COLO829 (cell line): ENCODE results near the gene FOXS1.
"Not testable (repeated sequence)": the region's sequence is repeated elsewhere in the genome, so short reads cannot be mapped to it uniquely, and the experiment has no call there.

ENCODE experiments used
- DNase-seq: peaks from one replicate; pipeline ENCODE4 v3.0.0; 2012; ENCODE audit warnings: low spot score

Gene FOXS1

DNA sequence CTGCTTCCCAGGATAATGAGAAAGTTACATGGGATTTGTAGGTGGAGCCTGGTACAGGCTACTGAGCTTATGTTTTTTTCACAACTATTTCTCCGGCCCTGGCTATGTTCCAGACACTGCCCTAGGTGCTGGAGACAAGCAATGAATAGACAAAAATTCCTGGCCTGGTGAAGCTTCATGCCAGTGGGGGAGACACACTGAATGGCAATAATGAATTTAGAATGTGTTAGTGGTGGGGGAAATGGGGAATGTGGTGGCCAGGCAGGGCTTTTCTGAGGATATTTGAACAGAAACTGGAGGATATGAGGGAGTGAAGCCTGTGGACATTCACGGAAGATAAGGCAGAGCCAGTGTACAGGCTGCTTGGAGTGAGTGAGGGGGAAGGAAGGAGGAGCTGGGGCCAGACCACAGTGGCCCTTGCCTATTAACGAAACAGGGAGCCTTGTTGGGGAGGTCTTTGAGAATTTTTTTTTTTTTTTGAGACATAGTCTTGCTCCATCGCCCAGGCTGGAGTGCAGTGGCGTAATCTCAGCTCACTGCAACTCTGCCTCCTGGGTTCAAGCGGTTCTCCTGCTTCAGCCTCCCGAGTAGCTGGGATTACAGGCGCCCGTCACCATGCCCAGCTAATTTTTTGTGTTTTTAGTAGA, 6.6 kb downstream of the FOXS1 start:
- DNase-seq = no peak

DNA sequence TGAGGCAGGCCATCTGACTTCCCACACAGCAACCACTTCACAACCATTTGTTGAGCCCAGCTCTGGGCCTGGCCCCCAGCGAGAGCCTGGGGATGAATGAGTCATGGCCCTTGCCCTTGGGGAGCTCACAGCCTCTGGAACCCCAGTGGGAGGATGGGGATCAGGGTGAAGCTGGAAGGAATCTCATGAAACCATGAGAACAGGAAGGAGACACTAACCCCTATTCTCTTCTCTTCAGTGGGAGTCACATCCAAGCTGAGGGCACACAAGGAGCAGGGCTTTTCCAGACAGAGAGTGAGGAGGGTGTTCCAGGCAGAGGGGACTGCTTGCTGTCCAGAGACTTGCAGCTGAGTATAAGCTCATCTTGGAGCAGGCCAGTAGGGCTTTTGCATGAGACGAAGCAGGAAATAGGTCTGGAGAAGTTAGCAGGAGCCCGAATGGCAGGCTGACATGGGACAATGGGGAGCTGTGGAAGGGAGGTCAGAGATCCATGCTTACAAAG, 7.5 kb downstream of the FOXS1 start:
- no peak for DNase-seq

DNA sequence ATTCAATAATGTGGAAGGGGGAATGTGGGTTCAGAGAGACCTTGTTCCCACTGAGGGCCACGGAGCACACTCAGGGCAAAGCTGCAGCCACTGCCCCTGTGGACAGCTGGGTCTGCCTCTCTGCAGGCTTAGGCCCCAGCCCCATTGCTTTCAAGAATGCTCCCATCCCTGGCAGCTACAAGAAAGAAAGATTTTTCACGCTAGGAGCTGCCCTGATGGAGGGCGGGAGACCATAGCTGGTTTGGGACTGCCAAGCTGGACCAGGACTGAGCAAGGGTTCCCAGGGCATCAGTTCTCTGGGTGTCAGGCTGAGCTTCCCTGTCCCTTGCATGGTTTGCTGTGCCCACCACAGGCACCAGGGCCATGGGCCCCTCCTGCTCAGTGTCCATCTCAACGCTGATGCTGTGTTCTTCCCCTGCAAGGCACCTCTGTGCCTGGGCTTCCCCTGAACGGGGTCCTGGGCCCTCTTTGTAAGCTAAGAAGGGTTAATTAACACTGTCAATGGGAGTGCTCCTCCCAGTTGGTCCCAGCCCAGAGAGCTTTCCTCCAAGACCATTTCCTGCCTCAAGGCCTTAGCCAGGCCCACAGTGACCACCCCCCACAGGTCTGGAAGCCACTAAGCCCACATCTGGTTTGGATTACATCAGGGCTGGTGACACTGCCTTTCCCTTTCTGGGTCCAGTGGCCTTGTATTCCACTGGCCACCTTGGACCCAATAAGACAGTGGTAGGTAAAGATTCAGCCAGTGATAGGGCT, 8.4 kb downstream of the FOXS1 start:
- no peak for DNase-seq

DNA sequence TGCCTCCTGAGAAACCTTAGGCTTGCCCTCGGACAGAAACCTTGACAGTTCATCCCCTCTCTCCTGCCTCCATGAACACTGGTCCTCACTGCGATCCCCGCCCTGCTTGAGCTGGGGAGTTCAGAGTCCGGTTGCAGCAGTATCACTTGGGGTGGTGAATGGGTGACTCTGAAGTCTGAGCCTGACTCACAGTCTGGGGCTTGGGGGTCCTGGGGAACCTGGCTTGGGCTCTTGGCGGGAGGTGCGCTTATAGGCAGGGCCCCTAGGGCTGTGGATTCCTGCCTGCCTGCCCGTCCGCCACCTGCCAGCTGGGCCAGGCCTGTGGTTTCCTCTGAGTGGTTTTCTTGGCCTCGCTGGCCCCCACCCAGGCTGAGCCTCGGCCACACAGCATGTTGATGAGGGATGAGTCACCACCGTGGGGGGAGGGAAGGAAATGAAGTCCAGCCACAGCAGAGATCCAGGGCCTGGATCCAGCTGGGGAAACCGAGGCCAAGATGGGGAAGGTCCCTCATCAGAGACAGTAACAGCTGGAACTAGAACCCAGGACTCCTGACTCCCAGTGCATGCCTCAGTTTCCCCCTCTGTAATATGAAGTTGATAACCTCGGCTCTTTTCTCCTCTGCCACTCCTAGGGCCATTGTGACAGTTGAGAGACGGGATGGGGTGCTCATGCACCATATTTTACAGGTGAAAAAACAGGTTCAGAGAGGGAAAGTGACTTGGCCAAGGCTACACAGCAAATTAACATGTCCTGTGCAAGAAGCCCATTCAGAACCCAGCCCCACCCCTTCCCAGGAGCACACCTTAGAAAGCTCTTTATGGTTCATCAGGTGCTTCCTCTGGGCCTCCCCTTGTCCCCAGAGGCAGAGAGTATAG, 9.2 kb downstream of the FOXS1 start:
- peak; percentile 91 for DNase-seq

DNA sequence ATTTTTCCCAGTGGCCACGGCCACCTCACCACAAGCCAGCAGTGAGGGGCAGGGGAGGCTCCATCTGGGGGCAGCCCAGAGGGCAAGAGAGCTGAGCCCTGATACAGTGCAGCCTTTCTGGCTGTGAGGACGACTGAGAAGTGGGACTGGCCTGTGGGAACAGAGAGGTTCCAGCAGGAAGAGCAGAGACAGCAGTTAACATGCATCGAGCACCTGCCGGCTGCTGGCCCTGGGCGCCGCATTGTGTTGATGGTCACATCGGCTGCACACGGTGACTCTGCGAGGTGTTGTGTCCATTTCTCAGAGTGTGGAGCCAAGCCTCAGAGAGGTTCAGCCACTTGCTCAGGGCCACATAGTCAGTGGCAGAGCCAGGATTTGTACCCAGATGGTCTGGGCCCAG, 9.8 kb downstream of the FOXS1 start:
- no peak for DNase-seq

- peak; percentile 51 for DNase-seq
These were observed 11.4 kb downstream of the FOXS1 start for GRCh38 chr20:31833931-31834521.

DNA sequence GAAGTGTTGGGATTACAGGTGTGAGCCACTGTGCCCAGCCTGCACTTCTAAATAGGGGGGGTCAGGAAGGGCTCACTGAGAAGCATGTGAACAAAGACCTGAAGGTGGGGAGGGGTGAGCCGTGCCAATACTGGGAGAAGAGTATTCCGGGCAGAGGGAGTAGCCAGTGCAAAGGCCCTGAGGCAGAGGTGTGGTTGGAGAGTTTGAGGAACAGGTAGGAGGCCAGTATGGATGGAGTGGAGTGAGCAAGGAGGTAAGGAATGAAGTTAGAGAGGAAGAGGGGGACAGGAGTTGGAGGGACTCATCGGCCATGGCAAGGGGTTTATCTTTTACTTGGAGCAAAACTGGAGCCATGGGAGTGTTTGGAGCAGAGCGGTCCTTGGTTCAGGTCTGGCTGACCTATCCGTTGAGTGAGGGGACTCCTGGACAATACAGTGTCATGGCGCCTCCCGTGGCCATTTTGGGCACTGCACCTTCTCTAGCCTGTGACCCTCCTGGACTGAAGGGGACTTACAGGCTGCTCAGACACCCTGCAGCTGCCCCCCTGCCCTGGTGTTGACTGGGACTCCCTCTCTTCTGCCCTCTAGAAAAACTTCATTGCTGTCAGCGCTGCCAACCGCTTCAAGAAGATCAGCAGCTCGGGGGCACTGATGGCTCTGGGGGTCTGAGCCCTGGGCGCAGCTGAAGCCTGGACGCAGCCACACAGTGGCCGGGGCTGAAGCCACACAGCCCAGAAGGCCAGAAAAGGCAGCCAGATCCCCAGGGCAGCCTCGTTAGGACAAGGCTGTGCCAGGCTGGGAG, 12.1 kb downstream of the FOXS1 start:
- peak; percentile 73 for DNase-seq

GRCh38 chr20:31831771-31832306, 13.6 kb downstream of the FOXS1 start:
- DNase-seq = no peak

- DNase-seq = no peak
These were observed 14.2 kb downstream of the FOXS1 start for GRCh38 chr20:31831211-31831610.

DNA sequence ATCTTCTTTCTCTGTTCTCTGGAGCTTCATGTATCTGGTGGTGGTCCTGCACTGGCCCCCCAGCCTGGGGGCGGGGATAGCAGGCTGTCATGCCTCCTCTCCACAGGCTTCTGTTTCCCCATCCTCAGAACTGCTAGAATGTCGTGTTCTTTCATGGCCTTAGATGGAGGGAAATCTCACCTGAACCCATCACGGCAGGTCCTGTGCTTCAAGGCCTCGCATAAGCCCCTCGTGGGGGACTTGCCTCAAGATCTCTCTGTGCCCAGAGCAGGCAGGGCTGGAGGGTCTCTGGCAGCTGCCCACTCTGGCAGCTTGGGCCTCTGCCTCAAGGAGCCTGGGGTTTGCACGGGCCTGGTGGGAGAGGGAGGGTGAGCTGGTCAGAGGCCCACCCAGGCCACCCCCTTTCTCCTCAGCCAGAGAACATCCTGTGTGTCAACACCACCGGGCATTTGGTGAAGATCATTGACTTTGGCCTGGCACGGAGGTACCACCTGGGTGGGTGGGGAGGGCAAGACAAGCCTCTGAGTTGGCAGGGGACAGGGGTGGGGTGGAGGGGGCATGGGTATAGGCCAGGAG, 14.9 kb downstream of the FOXS1 start:
- DNase-seq = no peak

DNA sequence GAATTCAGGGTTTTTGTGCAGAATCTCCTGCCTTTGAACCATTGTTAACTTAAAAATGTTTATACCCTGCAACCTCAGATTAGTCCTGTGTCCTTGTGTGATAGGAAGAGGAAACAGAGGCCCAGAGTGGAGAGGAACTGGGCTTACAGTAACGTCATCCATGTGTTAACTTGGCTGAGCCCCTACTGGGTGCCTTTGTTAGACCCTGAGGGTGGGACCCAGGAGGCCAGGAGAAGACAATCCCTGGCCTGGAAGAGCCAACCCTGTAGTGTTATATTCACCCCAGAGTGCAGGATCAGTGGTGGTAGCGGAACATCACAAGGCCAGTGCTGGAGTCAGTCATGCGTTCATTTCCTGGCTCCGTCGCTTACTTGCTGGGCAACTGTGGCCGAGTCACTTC, 15.7 kb downstream of the FOXS1 start:
- DNase-seq = no peak

DNA sequence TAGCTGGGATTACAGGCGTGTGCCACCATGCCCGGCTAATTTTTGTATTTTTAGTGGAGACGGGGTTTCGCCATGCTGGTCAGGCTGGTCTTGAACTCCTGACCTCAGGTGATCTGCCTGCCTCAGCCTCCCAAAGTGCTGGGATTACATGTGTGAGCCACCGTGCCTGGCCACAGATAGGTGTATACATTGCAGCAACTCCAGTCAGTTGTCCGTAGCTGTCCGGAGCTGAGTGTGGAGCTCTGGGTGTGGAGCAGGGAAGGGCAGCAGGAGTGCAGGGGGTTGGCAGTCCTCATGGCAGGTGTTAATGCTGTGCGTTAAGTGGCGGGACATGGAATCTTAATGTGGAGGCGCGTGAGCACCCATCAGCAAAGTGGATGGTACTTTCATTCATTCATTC, 17.4 kb downstream of the FOXS1 start:
- not testable (repeated sequence) for DNase-seq

- DNase-seq = no peak
These were observed 18.3 kb downstream of the FOXS1 start for GRCh38 chr20:31827059-31827458.

GRCh38 chr20:31826074-31826473, 19.3 kb downstream of the FOXS1 start:
- no peak for DNase-seq

GRCh38 chr20:31824554-31825313, 20.7 kb downstream of the FOXS1 start:
- no peak for DNase-seq

DNA sequence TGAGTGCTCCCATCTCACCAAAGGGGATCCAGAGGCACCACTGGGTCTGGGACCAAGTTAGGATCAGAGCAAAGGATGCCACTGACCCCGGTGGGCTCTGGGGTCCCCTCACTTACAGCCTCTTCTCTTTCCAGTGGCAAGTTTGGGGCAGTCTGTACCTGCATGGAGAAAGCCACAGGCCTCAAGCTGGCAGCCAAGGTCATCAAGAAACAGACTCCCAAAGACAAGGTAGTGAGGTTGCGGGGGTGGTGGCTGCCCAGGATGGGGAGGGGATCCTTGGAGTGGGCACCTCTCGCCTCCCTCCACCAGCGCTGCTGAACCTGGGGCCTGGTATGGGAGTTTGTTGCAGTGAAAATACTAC, 21.3 kb downstream of the FOXS1 start:
- no peak for DNase-seq

GRCh38 chr20:31823360-31824124, 21.9 kb downstream of the FOXS1 start:
- no peak for DNase-seq

GRCh38 chr20:31822421-31823330, 22.7 kb downstream of the FOXS1 start:
- peak; percentile 86 for DNase-seq
